H4 (cell line): ENCODE measurements around the gene PLCB2. TPM values are rescaled to one million over a fixed set of nuclear protein-coding genes. Genes with fewer than 3 reads are reported as not detected.

ENCODE experiments used
- DNase-seq: peaks from one replicate; pipeline ENCODE4 v3.0.0-alpha.2; 2015; ENCODE audit warnings: low spot score
- total RNA-seq: library from RNA; depleted of rRNA; stranded (reverse); fragments of >200 nt; shearing (Covaris generic); gene quantifications from 2 replicates; pipeline ENCODE4 v1.2.3, GENCODE V29; 2014; rRNA removed

PLCB2 gene, protein sequence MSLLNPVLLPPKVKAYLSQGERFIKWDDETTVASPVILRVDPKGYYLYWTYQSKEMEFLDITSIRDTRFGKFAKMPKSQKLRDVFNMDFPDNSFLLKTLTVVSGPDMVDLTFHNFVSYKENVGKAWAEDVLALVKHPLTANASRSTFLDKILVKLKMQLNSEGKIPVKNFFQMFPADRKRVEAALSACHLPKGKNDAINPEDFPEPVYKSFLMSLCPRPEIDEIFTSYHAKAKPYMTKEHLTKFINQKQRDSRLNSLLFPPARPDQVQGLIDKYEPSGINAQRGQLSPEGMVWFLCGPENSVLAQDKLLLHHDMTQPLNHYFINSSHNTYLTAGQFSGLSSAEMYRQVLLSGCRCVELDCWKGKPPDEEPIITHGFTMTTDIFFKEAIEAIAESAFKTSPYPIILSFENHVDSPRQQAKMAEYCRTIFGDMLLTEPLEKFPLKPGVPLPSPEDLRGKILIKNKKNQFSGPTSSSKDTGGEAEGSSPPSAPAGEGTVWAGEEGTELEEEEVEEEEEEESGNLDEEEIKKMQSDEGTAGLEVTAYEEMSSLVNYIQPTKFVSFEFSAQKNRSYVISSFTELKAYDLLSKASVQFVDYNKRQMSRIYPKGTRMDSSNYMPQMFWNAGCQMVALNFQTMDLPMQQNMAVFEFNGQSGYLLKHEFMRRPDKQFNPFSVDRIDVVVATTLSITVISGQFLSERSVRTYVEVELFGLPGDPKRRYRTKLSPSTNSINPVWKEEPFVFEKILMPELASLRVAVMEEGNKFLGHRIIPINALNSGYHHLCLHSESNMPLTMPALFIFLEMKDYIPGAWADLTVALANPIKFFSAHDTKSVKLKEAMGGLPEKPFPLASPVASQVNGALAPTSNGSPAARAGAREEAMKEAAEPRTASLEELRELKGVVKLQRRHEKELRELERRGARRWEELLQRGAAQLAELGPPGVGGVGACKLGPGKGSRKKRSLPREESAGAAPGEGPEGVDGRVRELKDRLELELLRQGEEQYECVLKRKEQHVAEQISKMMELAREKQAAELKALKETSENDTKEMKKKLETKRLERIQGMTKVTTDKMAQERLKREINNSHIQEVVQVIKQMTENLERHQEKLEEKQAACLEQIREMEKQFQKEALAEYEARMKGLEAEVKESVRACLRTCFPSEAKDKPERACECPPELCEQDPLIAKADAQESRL
- 1.6 and 2.4 TPM in 2 replicates for total RNA-seq

DNA sequence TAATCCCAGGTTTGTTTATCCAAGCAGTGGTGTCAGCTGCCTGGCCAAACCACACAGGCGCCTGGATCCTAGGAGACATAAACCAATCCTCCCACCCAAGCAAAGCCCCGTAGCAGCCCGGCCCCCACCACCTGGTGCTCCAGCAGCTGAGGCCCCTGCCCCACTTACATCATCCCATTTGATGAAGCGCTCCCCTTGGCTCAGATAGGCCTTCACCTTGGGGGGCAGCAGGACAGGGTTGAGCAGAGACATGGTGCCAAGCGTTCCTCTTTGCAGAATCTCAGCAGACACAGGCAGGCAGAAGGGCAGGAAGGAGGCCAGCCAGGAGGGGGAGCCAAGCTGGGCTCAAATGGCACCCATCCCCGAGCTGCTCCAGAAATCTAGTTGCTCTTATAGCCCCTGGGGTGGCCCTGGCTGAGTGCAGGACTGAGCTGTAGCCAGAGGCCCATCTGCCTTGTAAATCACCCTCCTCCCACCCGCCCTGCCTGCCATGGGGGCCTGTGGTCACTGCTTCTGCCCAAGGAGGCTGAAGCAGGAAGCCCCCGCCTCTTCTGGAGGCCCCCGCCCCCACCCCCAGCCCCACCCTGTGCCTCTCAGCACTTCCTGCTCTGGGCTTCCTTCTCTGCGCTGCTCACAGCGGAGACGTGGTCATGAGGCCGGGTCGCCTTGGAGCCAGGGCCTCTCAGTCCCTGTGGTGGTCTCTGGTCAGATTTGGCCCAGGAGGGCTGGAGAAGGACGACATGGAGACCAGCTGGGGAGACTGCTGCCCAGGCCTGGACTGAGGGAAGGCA is at the start of gene PLCB2:
Gene PLCB2 (minus strand): TSS at position 515 of the 791 bp plus-strand sequence. CDS start 263 bp downstream, at position 252.
- peak; percentile 78 for DNase-seq

DNA sequence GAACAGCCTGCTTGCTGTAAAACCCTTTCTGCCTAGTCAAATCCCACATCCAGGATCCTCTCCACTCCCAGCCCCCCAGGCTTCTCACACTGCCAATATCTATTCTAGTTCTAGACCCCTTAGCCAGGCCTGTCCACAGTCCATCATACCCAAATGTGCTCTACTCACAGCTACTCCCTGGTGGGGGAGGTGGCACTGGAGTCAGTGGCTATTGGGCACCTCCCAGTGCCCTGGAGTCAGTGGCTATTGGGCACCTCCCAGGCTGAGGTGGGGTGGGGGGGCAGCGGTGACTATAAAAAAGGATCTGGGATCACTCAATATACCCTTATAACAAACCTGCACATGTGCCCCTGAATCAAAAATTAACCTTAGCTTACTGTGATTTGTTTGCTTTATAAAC is 49.5 kb upstream of the PLCB2 start:
- DNase-seq, result no peak

DNA sequence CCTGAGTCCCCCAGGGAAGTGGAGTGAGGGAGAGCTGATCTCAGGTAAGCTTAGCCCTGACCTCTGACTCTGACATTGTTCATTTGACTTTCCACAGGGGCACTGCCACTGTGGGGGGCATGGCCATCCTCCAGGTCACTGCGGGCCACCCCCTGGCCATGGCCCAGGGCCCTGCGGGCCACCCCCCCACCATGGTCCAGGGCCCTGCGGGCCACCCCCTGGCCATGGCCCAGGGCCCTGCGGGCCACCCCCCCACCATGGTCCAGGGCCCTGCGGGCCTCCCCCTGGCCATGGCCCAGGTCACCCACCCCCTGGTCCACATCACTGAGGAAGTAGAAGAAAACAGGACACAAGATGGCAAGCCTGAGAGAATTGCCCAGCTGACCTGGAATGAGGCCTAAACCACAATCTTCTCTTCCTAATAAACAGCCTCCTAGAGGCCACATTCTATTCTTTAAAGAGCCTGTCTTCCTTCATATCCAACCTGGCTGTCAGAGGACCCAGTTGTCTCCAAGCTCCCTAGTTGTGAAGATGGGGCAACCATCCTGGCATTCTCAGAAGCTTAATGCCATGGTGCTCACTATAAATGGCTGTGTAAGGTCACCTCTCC is 48.3 kb upstream of the PLCB2 start:
- no peak for DNase-seq

DNA sequence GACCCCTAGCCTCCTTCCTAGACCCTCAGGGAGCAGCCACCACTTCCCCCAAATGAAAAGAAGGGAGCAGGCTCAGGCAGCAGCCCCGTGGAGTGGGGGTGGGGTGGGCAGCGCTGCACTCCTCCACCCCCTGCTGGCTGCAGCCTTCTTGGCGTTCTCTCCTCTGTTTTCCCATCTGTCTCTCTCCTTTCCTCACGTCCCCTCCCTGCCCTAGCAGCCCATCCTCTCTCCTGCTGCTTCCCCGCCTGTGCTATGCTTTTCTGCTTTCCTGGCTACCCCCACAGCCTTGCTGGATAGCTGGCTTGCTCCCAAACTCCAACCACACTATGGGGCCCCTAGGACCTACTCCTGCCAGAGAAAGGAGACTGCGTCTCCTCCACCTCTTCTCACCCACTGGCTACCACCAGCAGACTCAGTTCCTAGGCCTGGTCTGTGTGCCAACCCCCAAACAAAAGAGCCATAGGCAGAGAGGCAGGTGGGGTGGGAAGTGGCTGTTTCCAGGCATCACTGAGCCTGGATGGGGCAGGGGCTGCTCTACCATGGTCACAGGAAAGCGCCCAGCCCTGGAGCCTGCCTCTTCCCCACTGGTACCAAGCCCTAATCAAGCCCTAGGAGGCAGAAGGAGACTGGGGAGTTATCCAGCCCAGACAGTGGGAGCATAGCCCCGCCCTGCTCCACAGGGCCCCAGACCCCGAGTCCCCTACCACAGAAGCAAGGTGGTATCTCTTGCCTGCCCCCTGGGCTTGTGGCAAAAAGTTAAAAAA is 46.9 kb upstream of the PLCB2 start:
- peak; percentile 48 for DNase-seq

DNA sequence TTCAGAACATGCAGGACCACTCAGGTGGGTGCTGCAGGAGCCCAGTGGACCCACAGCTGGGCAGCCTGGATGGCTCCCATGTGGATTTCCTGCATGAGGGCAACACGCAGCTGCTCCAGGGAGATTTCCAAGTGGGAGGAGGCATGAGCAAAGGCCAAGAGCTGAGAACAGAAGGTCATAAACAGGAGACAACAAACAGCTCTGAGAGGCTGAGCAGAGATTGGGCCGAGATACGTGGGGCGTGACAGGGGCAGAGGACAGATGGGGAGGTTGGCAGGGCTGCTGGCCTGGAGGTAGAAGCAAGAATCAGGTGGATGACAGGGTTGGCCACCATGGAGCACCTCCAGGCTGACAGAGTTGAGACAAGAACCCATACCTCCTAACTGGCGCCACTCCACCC is 46.0 kb upstream of the PLCB2 start:
- DNase-seq, result no peak

DNA sequence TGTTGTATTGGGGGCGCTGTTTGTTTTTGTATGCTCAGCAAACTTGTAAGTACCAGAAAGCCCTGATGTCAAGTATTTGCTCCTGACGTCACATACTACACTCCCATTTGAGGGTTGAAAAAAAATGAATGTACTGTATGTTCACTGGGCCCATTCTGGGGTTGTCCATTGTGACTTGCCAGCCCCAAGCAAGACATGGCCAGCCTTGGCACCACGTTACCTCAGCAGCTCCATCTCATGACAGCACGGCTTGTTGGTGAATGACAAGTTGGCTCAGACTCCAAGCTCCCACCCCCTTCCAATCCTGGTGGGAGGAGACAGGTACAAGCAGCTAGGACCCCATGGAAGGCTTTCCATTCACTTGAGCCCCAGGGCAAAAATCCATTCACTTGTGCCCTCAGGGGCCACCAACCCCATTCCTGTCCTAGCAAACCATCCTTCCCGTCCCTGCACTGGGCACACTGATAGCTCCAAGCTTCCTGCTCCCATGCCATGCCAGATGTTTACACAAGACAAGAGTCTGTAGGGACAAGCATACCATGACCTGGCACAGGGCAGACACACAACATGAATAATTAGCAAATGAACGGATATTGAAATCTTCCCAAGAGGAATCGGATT is 44.7 kb upstream of the PLCB2 start:
- DNase-seq, result no peak

DNA sequence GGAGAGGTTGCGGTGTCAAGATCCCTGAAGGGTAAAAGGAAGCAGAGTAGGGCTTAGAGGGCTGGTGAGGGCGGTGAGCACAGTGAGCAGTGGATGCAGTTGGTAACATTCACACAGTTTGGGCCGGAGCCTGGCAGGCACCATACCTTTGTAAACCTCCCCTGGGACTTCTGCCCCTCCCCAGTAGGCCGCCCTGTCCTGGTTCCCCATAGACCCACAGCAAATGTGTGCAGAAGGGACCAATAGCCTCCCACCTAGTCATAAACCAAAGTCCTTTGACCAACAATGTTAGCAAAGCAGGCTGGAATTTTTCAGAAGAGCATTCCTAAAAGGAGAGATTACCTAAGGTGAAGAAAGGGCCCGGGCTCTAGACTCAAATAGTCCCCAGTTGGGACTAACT is 41.4 kb upstream of the PLCB2 start:
- no peak for DNase-seq

DNA sequence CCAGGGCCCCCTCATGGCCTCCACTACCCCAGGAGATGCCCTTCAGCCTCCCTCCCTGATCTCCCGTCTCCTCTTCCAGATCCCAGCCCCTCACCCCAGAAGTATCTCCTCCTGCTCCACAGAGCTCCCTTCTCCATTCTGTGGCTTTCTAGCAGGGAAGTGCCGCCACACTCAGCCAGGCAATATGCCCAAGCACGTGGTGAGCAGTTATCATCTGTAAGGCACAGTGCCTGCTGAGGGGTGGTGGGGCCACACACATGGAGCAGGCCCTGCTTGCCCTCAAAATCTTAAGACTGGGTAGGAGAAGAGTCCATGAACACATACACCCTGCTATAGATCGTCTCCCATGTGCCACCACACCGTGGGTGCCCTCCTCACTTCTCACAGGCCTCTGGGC is 40.7 kb upstream of the PLCB2 start:
- DNase-seq, result no peak

DNA sequence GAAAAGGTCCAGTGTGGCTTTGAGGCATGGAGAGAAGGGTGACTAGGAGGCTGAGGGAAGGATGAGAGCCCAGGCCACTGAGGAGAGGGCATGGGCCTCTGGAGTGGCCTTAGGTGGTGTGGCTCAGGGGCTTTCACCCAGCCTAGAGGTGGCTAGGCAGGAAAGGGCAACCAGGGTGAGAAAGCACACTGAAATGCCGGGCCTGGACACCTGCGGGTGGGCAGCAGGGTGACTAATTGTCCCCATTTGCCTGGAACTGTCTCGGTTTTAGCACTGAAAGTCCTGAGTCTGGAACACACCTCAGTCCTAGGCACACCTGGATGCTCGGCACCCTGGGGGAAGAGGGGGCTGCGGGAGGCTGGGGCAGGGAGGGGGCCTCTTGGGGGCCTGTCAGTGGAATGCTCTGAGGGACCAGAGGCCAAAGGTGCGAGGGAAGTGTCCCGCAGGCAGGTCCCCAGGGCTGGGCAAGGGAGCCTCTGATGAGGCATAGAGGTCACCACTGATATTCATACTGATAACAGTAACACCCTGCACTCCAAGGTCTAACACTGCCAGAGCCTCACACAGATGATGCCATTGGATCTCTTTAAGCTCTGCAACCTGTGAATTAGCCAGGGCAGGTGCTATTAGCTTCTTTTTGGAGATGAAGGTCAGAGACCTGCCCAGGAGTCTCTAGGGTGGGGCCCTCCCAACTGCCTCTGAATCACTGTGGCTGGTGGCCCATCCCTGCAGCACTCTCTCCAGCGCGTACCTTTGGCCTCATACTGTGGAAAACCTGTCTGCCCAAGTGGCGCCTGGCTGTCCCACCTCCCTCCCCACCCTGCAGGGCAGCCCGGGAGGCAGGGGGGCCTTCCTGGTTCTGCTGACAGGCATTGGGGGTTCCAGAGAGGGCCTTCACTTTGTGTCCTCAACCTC is 40.1 kb upstream of the PLCB2 start:
- DNase-seq, result no peak

DNA sequence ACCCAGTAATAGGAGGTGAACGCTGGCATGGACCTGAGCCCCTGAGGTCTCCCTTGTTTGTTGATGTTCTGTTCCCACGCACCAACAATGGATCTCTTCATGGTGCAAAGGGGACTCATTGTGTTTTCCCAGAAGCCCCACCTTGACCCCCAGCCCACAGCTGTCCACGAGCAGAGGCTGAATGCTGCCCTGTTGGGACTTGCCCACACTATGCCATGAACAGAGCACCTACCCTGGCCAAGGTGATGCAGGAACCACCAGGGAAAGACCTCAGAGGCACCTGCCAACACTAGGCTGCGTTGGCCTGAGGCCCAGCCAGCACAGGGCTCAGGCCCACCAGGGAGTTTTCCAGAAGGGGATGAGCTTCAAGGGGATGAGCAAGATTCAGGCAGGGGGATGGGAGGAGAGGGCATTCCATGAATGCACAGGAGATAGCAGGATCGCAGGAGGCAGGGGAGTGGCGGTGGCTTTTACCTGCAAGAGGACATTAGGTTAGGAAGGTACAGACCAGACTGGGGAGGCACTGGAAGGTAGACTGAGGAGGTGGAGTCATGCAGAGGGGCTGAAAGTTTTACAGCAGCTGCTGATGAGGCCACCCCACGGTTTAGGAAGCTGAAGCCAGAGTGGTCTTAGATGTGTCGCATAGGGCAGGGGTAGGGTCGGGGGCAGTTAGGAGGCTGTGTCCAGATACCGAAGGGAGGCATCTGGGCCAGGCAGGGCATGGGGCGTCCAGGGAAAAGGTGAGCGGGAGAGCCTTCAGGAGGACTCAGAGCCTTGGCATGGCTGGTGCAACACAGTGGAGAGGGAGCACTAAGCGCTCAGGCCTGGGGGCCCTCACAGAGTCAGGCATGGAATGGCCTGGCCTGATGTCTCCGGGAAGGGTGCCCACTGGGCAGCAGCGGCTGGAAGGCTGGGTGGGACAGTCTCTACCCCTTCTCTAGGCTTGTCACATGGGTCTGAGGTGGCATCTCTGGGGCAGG is 39.1 kb upstream of the PLCB2 start:
- no peak for DNase-seq

DNA sequence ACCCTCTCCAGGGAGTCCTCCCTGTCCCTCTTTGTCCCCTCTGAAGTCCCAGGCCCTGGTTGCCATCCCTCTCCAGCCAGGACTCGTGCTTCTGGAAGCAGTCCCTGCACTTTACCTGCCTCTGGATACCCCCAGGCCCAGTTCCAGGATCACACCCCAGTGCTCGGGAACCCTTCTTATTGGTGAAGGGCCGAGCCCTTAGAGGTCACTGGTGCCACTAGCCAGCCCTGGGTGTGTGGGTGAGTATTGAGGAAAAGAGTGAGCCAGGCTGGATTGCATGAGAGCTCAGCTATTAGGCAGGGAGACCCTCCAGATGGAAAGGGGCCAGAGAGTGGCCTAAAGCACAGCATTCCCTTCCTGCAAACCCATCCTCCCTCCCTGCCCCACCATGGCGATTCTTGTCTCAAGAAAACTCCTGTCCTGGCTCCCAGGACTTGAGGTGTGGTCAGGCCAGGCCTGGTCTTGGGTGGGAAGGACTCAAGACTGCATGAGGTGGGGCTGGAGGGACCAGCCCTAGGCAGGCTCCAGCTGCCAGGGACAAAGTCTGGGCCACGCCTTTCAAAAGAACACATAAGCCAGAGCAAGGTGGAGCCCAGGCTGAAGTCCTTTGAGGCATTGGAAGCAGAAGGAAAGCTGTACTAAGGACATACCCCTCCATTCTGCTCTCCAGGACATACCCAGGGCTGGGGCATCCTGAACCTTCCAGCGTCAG is 38.3 kb upstream of the PLCB2 start:
- no peak for DNase-seq

DNA sequence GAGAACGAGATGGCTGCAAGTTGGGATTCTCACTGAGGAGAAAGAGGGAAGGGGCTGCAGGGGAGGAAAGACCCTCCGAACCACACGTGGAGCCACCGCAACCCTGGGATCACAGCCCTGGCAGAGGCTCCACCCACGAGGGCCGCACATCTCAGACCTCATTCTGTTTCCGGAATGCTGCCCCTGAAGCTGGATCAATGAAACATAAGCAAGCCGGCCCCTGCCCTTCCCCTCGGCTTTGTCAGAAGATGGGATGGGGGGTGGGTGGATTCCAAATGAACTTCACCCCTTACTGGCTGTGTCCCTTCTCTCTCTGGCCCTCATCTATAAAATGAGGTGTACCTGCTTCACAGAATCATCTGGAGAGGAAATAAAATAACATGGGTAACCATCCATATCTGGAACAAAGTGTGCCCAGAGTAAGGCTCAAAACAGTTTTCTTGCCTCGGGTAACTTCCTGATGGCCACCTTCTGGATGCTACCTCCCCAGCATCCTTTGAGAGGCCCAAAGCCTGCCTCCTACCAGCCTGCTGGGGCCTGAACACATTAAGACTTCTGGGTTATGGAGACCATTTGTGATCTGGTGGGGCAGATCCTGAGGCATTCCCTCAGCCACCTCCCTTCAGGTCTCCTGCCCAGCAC is 37.6 kb upstream of the PLCB2 start:
- no peak for DNase-seq

DNA sequence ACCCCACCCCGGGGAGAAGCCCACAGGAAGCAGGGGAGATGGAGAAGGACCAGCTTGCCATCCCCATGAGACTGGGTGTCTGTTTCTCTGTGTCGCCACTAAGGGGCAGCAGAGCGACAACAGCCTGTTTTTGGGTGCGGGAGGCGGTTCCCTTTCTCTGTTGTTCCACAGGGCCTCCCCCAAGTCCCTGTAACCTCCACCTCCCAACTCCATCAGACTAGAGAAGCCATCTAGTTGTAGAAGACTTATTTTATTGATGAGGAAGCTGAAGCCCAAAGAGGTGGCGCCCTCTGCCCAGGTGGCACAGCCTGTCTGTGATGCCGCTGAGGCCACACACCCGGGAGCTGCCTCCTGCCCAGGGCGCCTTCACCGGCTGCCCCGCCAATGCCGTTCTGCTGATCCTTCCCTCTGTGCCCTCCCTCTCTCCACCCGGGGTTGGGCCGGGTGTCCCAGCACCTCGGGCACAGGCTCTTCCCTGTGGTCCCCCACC is 36.9 kb upstream of the PLCB2 start:
- DNase-seq, result peak; percentile 56

DNA sequence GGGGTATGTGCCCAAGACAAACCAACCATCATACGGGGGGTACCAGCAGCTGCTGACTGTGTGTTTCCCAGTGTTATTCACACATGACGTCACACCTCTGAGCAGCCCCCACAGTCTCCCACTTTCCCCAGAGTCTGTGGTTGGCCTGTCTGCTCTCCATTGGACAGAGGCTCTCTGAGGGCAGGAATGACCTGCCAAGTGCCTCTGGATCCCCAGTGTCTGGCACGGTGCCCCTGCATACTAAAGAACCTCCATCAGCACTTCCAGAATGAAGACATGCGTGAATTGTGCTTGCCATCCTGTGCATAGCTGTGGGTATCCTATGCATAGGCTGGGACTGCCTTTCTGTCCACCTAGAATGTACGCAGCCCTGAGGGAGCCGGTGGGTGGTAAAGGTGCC is 36.5 kb upstream of the PLCB2 start:
- no peak for DNase-seq

DNA sequence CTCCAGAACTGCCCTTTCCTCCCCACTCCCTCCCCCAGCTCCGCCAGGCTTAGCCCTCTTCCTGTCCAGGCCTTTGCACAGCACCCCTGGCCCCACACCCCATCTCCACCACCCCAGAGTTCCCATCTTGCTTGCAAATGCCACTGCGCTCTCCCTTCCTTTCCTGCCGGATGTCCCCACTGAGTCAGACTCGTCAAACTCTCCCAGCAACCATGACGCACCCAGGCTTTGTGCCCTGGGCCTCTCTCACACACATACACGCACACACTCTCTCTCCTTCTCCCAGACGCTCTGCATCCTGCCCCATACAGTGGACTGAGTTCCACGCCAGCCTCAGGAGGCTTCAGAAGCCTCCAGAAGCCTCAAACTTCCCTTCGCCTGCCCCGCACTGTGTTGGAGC is 35.8 kb upstream of the PLCB2 start:
- DNase-seq, result peak; percentile 69
